Left forelimb (tissue), 1 donor: ENCODE results near the gene LPA.
"Not testable (repeated sequence)": the region's sequence is repeated elsewhere in the genome, so short reads cannot be mapped to it uniquely, and the experiment has no call there.

ENCODE experiments used
- DNase-seq: peaks from one replicate; pipeline ENCODE4 v3.0.0-alpha.2; 2018; ENCODE audit warnings: low spot score

LPA gene

GRCh38 chr6:160664198-160664597 is at the start of gene LPA:
Gene LPA (minus strand): TSS chr6:160664275. CDS start chr6:160664214, 61 bp downstream.
- not testable (repeated sequence) for DNase-seq

- DNase-seq = not testable (repeated sequence)
Observed at GRCh38 chr6:160708993-160709392, 44.9 kb upstream of the LPA start.

GRCh38 chr6:160704688-160705087 is 40.6 kb upstream of the LPA start:
- DNase-seq = not testable (repeated sequence)

- DNase-seq = not testable (repeated sequence)
Observed at GRCh38 chr6:160701918-160702680, 38.0 kb upstream of the LPA start, which contains the start of gene PLG. Gene PLG (plus strand): TSS chr6:160702244. CDS start chr6:160702305, 61 bp downstream.

GRCh38 chr6:160697826-160698225 is 33.8 kb upstream of the LPA start:
- DNase-seq = no peak

- DNase-seq = not testable (repeated sequence)
Observed at GRCh38 chr6:160696884-160697283, 32.8 kb upstream of the LPA start.

- not testable (repeated sequence) for DNase-seq
Observed at GRCh38 chr6:160695622-160696021, 31.5 kb upstream of the LPA start.

DNA sequence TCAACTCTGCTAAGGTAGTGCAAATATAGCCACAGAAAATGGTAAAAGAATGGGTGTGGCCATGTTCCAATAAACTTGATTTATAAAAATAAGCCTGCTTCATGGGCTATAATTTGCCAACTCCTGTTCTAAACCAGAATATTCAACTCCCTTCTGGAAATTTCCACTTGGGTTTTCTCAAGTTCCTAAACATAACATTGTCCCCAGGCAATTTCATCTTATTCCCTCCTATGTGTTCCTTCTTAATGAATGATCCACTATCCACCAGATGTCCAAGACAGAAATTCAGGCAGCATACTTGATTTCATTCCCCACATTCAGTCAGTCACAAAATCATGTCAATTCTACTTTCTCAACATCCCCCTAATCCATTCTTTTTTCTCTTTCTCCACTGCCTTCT is 30.9 kb upstream of the LPA start:
- not testable (repeated sequence) for DNase-seq

GRCh38 chr6:160692369-160692959 is 28.4 kb upstream of the LPA start:
- no peak for DNase-seq

DNA sequence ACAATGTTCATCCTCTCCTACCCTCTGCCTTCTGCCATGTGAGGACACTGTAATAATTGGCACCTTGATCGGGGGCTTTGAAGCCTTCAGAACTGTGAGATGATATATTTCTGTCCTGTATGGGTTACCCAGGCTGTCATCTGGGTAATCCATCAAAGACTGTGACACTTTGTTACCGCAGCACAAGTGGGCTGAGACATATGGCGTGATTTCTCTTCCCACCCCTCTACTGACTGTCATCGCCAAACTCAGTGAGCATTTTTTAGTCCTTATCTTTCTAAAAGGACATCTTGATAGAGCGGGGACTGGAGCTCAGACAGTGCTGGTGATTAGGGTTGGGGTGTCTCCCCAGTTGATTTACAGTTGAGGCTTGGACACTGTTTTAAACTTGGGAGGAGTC is 27.5 kb upstream of the LPA start:
- no peak for DNase-seq

GRCh38 chr6:160690458-160690857 is 26.4 kb upstream of the LPA start:
- no peak for DNase-seq

DNA sequence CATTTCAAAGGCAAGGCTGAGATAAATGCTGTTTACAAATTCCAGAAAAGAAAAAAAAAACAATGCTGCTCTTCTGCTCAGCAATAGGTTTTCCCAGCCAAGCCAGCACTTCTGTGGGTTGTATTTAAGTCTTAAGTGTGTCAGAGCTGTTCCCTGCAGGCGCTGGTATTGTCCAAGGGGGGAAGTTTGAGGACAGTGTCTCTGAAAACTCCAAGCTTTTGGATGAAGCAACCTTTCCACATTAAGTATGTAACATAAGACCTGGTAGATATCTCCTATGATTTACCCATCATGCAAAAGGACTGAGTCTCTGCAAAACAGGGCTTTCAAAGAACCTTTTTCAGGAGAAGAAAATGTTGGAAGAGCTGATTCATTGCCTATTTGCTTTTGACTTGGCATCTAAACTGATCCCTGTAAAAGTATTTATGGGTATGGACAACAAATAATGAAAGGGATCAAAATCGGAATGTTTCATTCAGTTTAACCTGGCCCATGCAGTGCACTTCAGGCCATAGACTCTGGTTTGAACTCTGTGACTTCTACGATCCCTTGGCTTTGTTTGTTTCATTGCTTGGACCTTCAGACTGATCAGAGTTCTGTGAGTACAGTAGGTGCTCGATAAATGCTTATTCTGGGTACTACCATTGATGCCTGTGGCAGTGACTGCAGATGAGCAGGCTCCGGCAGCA is 21.8 kb upstream of the LPA start:
- DNase-seq = no peak

- DNase-seq = not testable (repeated sequence)
Observed at GRCh38 chr6:160685101-160685761, 21.2 kb upstream of the LPA start.

- no peak for DNase-seq
Observed at GRCh38 chr6:160679402-160679769, 15.3 kb upstream of the LPA start.

DNA sequence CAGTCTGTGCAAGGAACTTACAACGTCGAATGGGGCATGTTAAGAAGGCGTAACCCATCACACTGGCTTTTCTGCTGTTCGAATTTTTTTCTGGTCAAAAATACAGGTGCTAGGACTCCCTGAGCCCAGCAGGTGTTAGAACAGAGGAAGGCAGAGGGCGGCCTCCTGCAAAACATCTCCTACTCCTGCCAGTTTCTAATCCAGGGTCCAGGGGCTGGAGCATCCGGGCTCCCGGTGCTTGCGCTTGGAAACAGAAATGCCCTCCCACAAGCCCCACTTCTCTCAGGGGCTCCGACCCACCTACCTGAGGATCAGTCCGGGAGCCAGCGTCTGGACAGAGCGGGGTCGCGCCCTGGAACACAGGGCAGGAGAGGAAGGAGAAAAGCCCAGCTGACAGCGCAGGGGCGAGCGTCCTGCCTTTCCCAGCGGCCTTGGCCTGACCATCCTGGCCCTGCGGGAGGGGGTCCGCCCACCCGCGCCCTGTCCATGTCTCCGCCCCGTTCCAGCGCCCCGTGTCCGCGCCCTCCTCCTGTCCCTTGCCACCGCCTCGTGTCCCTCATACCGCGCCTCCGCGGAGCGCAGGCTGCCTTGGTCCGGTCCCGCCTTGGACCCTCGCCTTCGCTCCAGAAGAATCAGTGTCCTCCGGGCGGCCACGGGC is 14.8 kb upstream of the LPA start:
- DNase-seq = no peak

GRCh38 chr6:160678230-160678629 is 14.2 kb upstream of the LPA start:
- no peak for DNase-seq

DNA sequence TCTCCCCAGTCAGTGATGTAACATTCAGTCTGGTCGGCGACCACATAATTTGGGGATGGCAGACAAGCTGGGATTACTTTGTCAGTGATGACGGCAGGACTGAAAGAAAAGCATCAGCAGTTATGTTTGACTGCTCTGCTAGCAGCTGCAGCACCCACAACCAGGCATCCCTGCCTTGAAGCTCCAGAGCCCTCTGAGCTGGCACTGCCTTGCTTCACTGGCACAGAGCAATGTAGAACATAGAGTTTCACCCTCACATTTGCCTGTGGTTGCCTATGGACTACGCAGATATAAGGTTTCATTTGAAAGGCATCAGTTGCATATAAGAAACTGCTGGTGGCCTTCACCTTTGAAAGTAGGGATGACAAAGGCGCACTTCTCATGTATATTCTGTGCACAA is 12.3 kb upstream of the LPA start:
- not testable (repeated sequence) for DNase-seq

GRCh38 chr6:160668589-160668988 is 4.5 kb upstream of the LPA start:
- DNase-seq = no peak

- no peak for DNase-seq
Observed at GRCh38 chr6:160667639-160668481, 3.8 kb upstream of the LPA start.

GRCh38 chr6:160662842-160663241 is 1.2 kb downstream of the LPA start:
- DNase-seq = no peak

GRCh38 chr6:160662429-160662828 is 1.6 kb downstream of the LPA start:
- DNase-seq = no peak
